Measurements from ENCODE around the gene RTF1.
A peak's percentile ranks its signal among the peaks of the same experiment; 100 is the strongest.

Gene RTF1

DNA sequence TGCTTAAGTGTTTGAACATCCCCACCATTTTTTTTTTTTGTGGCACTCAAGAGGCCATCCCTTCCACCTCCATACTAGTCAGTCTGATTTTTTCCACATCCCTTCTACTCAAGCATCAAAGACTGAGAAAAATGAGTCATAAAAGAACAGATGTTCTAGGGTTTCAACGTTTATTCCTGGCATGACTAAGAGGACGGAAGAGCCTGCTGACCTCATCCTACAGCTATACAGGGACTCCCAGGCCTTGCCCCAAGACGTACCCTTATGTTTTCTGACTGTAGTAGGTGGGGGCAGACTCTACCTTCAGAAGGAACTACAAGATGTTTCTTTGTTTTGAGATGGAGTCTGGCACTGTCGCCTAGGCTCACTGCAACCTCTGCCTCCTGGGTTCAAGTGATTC is 73.5 kb downstream of the RTF1 start (continued):
- TF ChIP-seq, protein P1, sequence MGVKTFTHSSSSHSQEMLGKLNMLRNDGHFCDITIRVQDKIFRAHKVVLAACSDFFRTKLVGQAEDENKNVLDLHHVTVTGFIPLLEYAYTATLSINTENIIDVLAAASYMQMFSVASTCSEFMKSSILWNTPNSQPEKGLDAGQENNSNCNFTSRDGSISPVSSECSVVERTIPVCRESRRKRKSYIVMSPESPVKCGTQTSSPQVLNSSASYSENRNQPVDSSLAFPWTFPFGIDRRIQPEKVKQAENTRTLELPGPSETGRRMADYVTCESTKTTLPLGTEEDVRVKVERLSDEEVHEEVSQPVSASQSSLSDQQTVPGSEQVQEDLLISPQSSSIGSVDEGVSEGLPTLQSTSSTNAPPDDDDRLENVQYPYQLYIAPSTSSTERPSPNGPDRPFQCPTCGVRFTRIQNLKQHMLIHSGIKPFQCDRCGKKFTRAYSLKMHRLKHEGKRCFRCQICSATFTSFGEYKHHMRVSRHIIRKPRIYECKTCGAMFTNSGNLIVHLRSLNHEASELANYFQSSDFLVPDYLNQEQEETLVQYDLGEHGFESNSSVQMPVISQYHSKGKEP (tag by site-specific recombination; IDR thresholded peaks at IDR 0.05), result no peak
- peak; percentile 55; the same call in 1 of the 2 replicates for TF ChIP-seq ZNF324 (tag by site-specific recombination; IDR thresholded peaks at IDR 0.05)
- TF ChIP-seq OSR2 (tag by site-specific recombination; IDR thresholded peaks at IDR 0.05), result no peak
- no peak for TF ChIP-seq ZNF121 (tag by site-specific recombination; IDR thresholded peaks at IDR 0.05)
- TF ChIP-seq ZNF48 (tag by site-specific recombination; IDR thresholded peaks at IDR 0.05), result no peak
- TF ChIP-seq ZNF626 (tag by site-specific recombination; IDR thresholded peaks at IDR 0.05), result no peak
- TF ChIP-seq PRDM6 (tag by site-specific recombination; IDR thresholded peaks at IDR 0.05), result 0 out of 2 replicates have a peak, but pooled peaks have one; percentile 11
- TF ChIP-seq ZNF561 (tag by site-specific recombination; IDR thresholded peaks at IDR 0.05; ENCODE audit: borderline replicate concordance), result no peak
- peak; percentile 47 for TF ChIP-seq ZNF335 (tag by site-specific recombination; conservative IDR thresholded peaks at IDR 0.05)
- peak; percentile 60; the same call in 1 of the 2 replicates for TF ChIP-seq ZNF558 (tag by site-specific recombination; IDR thresholded peaks at IDR 0.05)
- no peak for TF ChIP-seq ZNF521 (tag by site-specific recombination; IDR thresholded peaks at IDR 0.05)
- peak; percentile 95 for TF ChIP-seq ZXDB (tag by site-specific recombination; IDR thresholded peaks at IDR 0.05)
- 0 out of 2 replicates have a peak, but pooled peaks have one; percentile 35 for TF ChIP-seq ZFP37 (tag by site-specific recombination; IDR thresholded peaks at IDR 0.05)
- TF ChIP-seq ZNF18 (tag by site-specific recombination; IDR thresholded peaks at IDR 0.05), result no peak
- peak; percentile 84 for TF ChIP-seq ZNF366 (tag by site-specific recombination; conservative IDR thresholded peaks at IDR 0.05)
- TF ChIP-seq ZNF830 (tag by site-specific recombination; IDR thresholded peaks at IDR 0.05; ENCODE audit: low read depth), result no peak
- TF ChIP-seq ZFP41 (tag by site-specific recombination; IDR thresholded peaks at IDR 0.05; ENCODE audit: borderline replicate concordance), result no peak
- TF ChIP-seq ZNF26 (tag by site-specific recombination; IDR thresholded peaks at IDR 0.05), result no peak
- TF ChIP-seq MEIS1 (CRISPR knock-in tag; IDR thresholded peaks at IDR 0.05; ENCODE audit: borderline replicate concordance), result no peak
- no peak for TF ChIP-seq HOXA7 (CRISPR knock-in tag; IDR thresholded peaks at IDR 0.05; ENCODE audit: borderline replicate concordance)
- no peak for TF ChIP-seq ZSCAN30 (tag by site-specific recombination; IDR thresholded peaks at IDR 0.05)
- TF ChIP-seq, protein P2, sequence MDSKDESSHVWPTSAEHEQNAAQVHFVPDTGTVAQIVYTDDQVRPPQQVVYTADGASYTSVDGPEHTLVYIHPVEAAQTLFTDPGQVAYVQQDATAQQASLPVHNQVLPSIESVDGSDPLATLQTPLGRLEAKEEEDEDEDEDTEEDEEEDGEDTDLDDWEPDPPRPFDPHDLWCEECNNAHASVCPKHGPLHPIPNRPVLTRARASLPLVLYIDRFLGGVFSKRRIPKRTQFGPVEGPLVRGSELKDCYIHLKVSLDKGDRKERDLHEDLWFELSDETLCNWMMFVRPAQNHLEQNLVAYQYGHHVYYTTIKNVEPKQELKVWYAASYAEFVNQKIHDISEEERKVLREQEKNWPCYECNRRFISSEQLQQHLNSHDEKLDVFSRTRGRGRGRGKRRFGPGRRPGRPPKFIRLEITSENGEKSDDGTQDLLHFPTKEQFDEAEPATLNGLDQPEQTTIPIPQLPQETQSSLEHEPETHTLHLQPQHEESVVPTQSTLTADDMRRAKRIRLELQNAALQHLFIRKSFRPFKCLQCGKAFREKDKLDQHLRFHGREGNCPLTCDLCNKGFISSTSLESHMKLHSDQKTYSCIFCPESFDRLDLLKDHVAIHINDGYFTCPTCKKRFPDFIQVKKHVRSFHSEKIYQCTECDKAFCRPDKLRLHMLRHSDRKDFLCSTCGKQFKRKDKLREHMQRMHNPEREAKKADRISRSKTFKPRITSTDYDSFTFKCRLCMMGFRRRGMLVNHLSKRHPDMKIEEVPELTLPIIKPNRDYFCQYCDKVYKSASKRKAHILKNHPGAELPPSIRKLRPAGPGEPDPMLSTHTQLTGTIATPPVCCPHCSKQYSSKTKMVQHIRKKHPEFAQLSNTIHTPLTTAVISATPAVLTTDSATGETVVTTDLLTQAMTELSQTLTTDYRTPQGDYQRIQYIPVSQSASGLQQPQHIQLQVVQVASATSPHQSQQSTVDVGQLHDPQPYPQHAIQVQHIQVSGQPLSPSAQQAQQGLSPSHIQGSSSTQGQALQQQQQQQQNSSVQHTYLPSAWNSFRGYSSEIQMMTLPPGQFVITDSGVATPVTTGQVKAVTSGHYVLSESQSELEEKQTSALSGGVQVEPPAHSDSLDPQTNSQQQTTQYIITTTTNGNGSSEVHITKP (tag by site-specific recombination; IDR thresholded peaks at IDR 0.05), result no peak
- no peak for TF ChIP-seq ZNF2 (tag by site-specific recombination; IDR thresholded peaks at IDR 0.05)
- TF ChIP-seq, protein P3, sequence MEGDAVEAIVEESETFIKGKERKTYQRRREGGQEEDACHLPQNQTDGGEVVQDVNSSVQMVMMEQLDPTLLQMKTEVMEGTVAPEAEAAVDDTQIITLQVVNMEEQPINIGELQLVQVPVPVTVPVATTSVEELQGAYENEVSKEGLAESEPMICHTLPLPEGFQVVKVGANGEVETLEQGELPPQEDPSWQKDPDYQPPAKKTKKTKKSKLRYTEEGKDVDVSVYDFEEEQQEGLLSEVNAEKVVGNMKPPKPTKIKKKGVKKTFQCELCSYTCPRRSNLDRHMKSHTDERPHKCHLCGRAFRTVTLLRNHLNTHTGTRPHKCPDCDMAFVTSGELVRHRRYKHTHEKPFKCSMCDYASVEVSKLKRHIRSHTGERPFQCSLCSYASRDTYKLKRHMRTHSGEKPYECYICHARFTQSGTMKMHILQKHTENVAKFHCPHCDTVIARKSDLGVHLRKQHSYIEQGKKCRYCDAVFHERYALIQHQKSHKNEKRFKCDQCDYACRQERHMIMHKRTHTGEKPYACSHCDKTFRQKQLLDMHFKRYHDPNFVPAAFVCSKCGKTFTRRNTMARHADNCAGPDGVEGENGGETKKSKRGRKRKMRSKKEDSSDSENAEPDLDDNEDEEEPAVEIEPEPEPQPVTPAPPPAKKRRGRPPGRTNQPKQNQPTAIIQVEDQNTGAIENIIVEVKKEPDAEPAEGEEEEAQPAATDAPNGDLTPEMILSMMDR (tag by site-specific recombination; IDR thresholded peaks at IDR 0.05), result no peak
- TF ChIP-seq KLF8 (tag by site-specific recombination; IDR thresholded peaks at IDR 0.05), result no peak
- TF ChIP-seq ZNF580 (tag by site-specific recombination; IDR thresholded peaks at IDR 0.05), result no peak
- no peak for TF ChIP-seq ZNF423 (tag by site-specific recombination; IDR thresholded peaks at IDR 0.05)
- no peak for TF ChIP-seq ZNF777 (tag by site-specific recombination; IDR thresholded peaks at IDR 0.05; ENCODE audit: borderline replicate concordance)
- TF ChIP-seq ZBTB21 (tag by site-specific recombination; IDR thresholded peaks at IDR 0.05), result peak; percentile 57
- TF ChIP-seq KLF16 (tag by site-specific recombination; IDR thresholded peaks at IDR 0.05), result no peak

All from HEK293 (cell line).